PC-3 (cell line): ENCODE measurements around the gene CSHL1. TPM values are rescaled to one million over a fixed set of nuclear protein-coding genes. Genes with fewer than 3 reads are reported as not detected.

Experiments
- ATAC-seq: fragments of 200-7000 bp; cut with Tn5 transposase; 2 replicates; pipeline ENCODE4 v1.9.1; 2020; ENCODE audit warnings: mild to moderate bottlenecking, moderate library complexity
- BruUV-seq: library from RNA; stranded (reverse); fragments of 400-500 nt; replicated peaks from 2 replicates; lab custom pipeline; 2021; lab: Mats Ljungman, UMichigan
- CTCF ChIA-PET: fragments of 300-600 bp; sonication (Branson Sonifier 250); formaldehyde crosslinking; loops from one replicate; lab custom pipeline; 2022; ENCODE audit warnings: antibody characterized with exemption; lab: Charles Lee
- POLR2A ChIA-PET: fragments of 300-600 bp; sonication (Branson Sonifier 250); formaldehyde crosslinking; loops from one replicate; lab custom pipeline; 2022; ENCODE audit warnings: antibody characterized with exemption; ENCODE audit not compliant: unreplicated experiment; lab: Charles Lee
- DNase-seq: peaks from one replicate; pipeline ENCODE4 v3.0.0-alpha.2; 2015
- H2AFZ ChIP-seq: fragments of 300-600 bp; sonication (generic); 2 replicates; pipeline ENCODE4 v1.6.0; 2016; ENCODE audit warnings: antibody characterized with exemption, low read length
- H3F3A ChIP-seq: fragments of 300-600 bp; sonication (generic); one replicate; pipeline ENCODE4 v1.6.0; 2017; ENCODE audit warnings: antibody characterized with exemption, low read length, control low read depth, mild to moderate bottlenecking; ENCODE audit not compliant: unreplicated experiment
- H3K27ac ChIP-seq: fragments of 300-600 bp; sonication (generic); 2 replicates; pipeline ENCODE4 v1.5.1; 2016; ENCODE audit warnings: mild to moderate bottlenecking, low read length
- H3K27me3 ChIP-seq: fragments of 300-600 bp; sonication (generic); 2 replicates; pipeline ENCODE4 v1.6.1; 2016; ENCODE audit warnings: low read length, mixed read lengths
- H3K36me3 ChIP-seq: fragments of 300-600 bp; sonication (generic); 2 replicates; pipeline ENCODE4 v1.6.1; 2016; ENCODE audit warnings: low read depth, mixed run types, low read length, mixed read lengths
- H3K4me1 ChIP-seq: fragments of 300-600 bp; sonication (generic); 2 replicates; pipeline ENCODE4 v1.5.1; 2016; ENCODE audit warnings: low read length; ENCODE audit not compliant: insufficient read depth
- H3K4me2 ChIP-seq: fragments of 300-600 bp; sonication (generic); 2 replicates; pipeline ENCODE4 v1.6.0; 2016; ENCODE audit warnings: low read length
- H3K4me3 ChIP-seq: fragments of 300-600 bp; sonication (generic); 2 replicates; pipeline ENCODE4 v1.5.1; 2016; ENCODE audit warnings: mild to moderate bottlenecking, low read length, mixed read lengths
- H3K79me2 ChIP-seq: fragments of 300-600 bp; sonication (generic); 2 replicates; pipeline ENCODE4 v1.6.1; 2017; ENCODE audit warnings: low read length, mixed read lengths
- H3K9ac ChIP-seq: fragments of 300-600 bp; sonication (generic); 2 replicates; pipeline ENCODE4 v1.6.0; 2016; ENCODE audit warnings: mild to moderate bottlenecking, low read length
- H3K9me2 ChIP-seq: fragments of 300-600 bp; sonication (generic); replicated peaks from 2 replicates; pipeline ENCODE4 v1.6.1; 2016; ENCODE audit warnings: mixed run types, low read length, mixed read lengths
- H3K9me3 ChIP-seq: fragments of 300-600 bp; sonication (generic); 2 replicates; pipeline ENCODE4 v1.6.1; 2016; ENCODE audit warnings: low read length, mixed read lengths
- H4K20me1 ChIP-seq: fragments of 300-600 bp; sonication (generic); 2 replicates; pipeline ENCODE4 v1.6.1; 2016; ENCODE audit warnings: low read length, mixed read lengths
- CTCF ChIP-seq: fragments of 300-600 bp; sonication (generic); conservative IDR thresholded peaks from 2 replicates; pipeline ENCODE4 v1.5.1; 2017; ENCODE audit warnings: antibody characterized with exemption, low read depth, mild to moderate bottlenecking, low read length
- EZH2 ChIP-seq: fragments of 300-600 bp; sonication (generic); IDR thresholded peaks from one replicate; pipeline ENCODE4 v1.6.1; 2017; ENCODE audit warnings: antibody characterized with exemption, mild to moderate bottlenecking, low read length; ENCODE audit not compliant: unreplicated experiment
- EZH2phosphoT487 ChIP-seq: fragments of 300-600 bp; sonication (generic); IDR thresholded peaks from 2 replicates; pipeline ENCODE4 v1.6.1; 2018; ENCODE audit warnings: mild to moderate bottlenecking, antibody characterized with exemption, low read length, borderline replicate concordance
- intact Hi-C: fragments of 100-400 bp; cut with micrococcal nuclease; formaldehyde crosslinking; loops from 2 replicates; pipeline ENCODE4 v1.9.0; 2023
- total RNA-seq: library from RNA; depleted of rRNA; stranded (reverse); fragments of >200 nt; gene quantifications from 2 replicates; pipeline ENCODE4 v1.2.3, GENCODE V29; 2014

CSHL1 gene
- total RNA-seq, 1 experiment from 2014 or later = not detected

GRCh38 chr17:63949576-63950250, 38.7 kb upstream of the CSHL1 start:
- Histone ChIP-seq H3K4me3 (no peak overlapping the region), H3K9me3 (no peaks in the 10 kb centered on the region), H3K27ac (no peak overlapping the region), H3K9ac (no peak overlapping the region), H3K27me3 (no peaks in the 10 kb centered on the region), H3K4me1 (no peaks in the 10 kb centered on the region), H3K36me3 (no peaks in the 10 kb centered on the region), H2AFZ (no peak overlapping the region), H3F3A (no peaks in the 10 kb centered on the region), H3K4me2 (no peak overlapping the region), H4K20me1 (no peaks in the 10 kb centered on the region), H3K9me2 (no peaks in the 10 kb centered on the region), H3K79me2 (no peaks in the 10 kb centered on the region)
- TF ChIP-seq CTCF = no peak
- TF ChIP-seq EZH2phosphoT487 = no peak
- TF ChIP-seq EZH2 = no peak
- ChIA-PET CTCF (interaction anchor here (0.5 to 1.6 kb wide), 3 partner anchors 31 to 494 kb away, joined by 3 to 22 read pairs (median 6); partner anchors contain the start of gene GH1), POLR2A (no interaction called here)
- DNase-seq (no peak), ATAC-seq (no peak)
- BruUV-seq = no TSS peak
- intact Hi-C loops = loop anchor here (5.0 kb wide), 1 partner anchor 32 kb away; the partner anchor contains the start of gene GH1

GRCh38 chr17:63948521-63948920, 37.5 kb upstream of the CSHL1 start:
- ATAC-seq (no peak), DNase-seq (no peak)
- intact Hi-C loops = no loop called here
- Histone ChIP-seq H3K36me3 (no peaks in the 10 kb centered on the region), H2AFZ (no peak overlapping the region), H3K9me2 (no peaks in the 10 kb centered on the region), H3K4me3 (no peak overlapping the region), H3K9me3 (no peaks in the 10 kb centered on the region), H3K27me3 (no peaks in the 10 kb centered on the region), H3K9ac (no peak overlapping the region), H3K4me2 (no peak overlapping the region), H3K27ac (no peak overlapping the region), H3K79me2 (no peaks in the 10 kb centered on the region), H3K4me1 (no peaks in the 10 kb centered on the region), H4K20me1 (no peaks in the 10 kb centered on the region), H3F3A (no peaks in the 10 kb centered on the region)
- ChIA-PET POLR2A (no interaction called here), CTCF (no interaction called here)
- BruUV-seq = no TSS peak
- TF ChIP-seq CTCF = no peak
- no peak for TF ChIP-seq EZH2
- no peak for TF ChIP-seq EZH2phosphoT487

GRCh38 chr17:63947711-63948330, 36.8 kb upstream of the CSHL1 start:
- H3K27ac ChIP-seq = no peak overlapping the region
- H2AFZ ChIP-seq = no peak overlapping the region
- H3K4me1 ChIP-seq = no peaks in the 10 kb centered on the region
- DNase-seq (no peak), ATAC-seq (no peak)
- no peaks in the 10 kb centered on the region for H3K79me2 ChIP-seq
- BruUV-seq = no TSS peak
- intact Hi-C loops = no loop called here
- no peaks in the 10 kb centered on the region for H3K36me3 ChIP-seq
- H3K9me3 ChIP-seq = no peaks in the 10 kb centered on the region
- no peak overlapping the region for H3K4me3 ChIP-seq
- H3K27me3 ChIP-seq = no peaks in the 10 kb centered on the region
- CTCF ChIA-PET = no interaction called here
- no peaks in the 10 kb centered on the region for H3F3A ChIP-seq
- POLR2A ChIA-PET = no interaction called here
- no peak overlapping the region for H3K9ac ChIP-seq
- no peaks in the 10 kb centered on the region for H3K9me2 ChIP-seq
- TF ChIP-seq EZH2 (no peak), EZH2phosphoT487 (no peak), CTCF (no peak)
- no peaks in the 10 kb centered on the region for H4K20me1 ChIP-seq
- no peak overlapping the region for H3K4me2 ChIP-seq
